Stimulated activated naive CD8-positive, alpha-beta T cell treated with anti-CD3 and anti-CD28 coated beads, Interleukin-15, Interleukin-2, amounts not matched to agents 100 ng/mL and 50 ng/mL, for 24 hours (primary cell): Measurements from ENCODE around the gene CNTNAP2.
"Not testable (repeated sequence)": the region's sequence is repeated elsewhere in the genome, so short reads cannot be mapped to it uniquely, and the experiment has no call there.

Experiments
- H3K27ac Mint-ChIP-seq: one replicate; pipeline ENCODE4 v1.8.0; 2021; ENCODE audit warnings: mild to moderate bottlenecking, mixed read lengths
- H3K27me3 Mint-ChIP-seq: one replicate; pipeline ENCODE4 v1.8.0; 2021; ENCODE audit warnings: mixed read lengths
- H3K36me3 Mint-ChIP-seq: one replicate; pipeline ENCODE4 v1.8.0; 2021; ENCODE audit warnings: low read depth, mixed read lengths
- H3K4me1 Mint-ChIP-seq: one replicate; pipeline ENCODE4 v1.8.0; 2021; ENCODE audit warnings: low read depth, mixed read lengths
- H3K4me3 Mint-ChIP-seq: one replicate; pipeline ENCODE4 v1.8.0; 2021; ENCODE audit warnings: mild to moderate bottlenecking, mixed read lengths
- H3K9me3 Mint-ChIP-seq: one replicate; pipeline ENCODE4 v1.8.0; 2021; ENCODE audit warnings: mixed read lengths

Gene CNTNAP2

DNA sequence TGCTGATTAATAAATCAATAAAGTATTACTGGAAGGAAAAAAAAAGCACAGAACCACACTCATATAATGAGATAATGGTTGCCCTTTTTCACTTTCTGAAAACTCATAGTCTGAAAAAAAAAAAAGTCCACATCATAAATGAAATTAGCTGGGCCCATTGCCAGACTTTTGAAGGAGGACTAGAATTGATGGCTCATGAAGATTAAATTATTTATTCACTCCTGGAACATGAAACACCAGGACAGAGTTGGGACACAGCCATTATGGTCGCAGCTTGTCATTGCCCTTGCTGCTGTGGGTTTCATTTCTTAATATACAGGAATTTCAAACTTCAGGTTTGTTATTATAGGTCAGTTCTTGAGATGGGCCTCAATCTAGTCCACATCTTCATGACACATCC lies 91.9 kb downstream of the CNTNAP2 start:
- Mint-ChIP-seq H3K36me3 (no peaks in the 10 kb centered on the region), H3K4me1 (no peaks in the 10 kb centered on the region), H3K27me3 (no peaks in the 10 kb centered on the region), H3K9me3 (peaks cover 4% of the 10 kb centered on the region), H3K4me3 (no peak overlapping the region), H3K27ac (no peak overlapping the region)

DNA sequence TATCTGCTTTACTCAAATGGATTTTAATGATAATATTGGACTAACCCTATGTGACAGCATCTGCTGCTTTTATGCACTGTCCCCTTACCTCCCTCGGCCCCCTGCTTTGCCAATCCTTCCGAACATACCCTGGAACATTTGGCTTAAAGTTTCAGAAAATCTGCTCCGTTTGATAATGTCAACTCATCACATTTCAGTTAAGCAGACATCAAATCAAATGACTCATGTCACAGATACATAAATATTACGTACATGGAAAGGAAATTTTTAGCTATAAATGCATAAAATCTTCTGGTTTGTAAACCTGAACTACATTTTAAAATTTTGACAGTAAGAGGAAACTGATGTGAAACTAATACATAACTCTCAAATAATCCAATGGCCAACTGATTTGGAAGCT lies 98.2 kb downstream of the CNTNAP2 start:
- Mint-ChIP-seq H3K36me3 (no peaks in the 10 kb centered on the region), H3K4me1 (no peaks in the 10 kb centered on the region), H3K9me3 (peaks cover 4% of the 10 kb centered on the region), H3K27me3 (no peaks in the 10 kb centered on the region), H3K4me3 (no peak overlapping the region), H3K27ac (no peak overlapping the region)

- Mint-ChIP-seq H3K4me3 (no peak overlapping the region), H3K27me3 (no peaks in the 10 kb centered on the region), H3K36me3 (no peaks in the 10 kb centered on the region), H3K27ac (no peak overlapping the region), H3K4me1 (no peaks in the 10 kb centered on the region), H3K9me3 (no peaks in the 10 kb centered on the region)
Measured at GRCh38 chr7:146216396-146217041, 99.9 kb downstream of the CNTNAP2 start.

DNA sequence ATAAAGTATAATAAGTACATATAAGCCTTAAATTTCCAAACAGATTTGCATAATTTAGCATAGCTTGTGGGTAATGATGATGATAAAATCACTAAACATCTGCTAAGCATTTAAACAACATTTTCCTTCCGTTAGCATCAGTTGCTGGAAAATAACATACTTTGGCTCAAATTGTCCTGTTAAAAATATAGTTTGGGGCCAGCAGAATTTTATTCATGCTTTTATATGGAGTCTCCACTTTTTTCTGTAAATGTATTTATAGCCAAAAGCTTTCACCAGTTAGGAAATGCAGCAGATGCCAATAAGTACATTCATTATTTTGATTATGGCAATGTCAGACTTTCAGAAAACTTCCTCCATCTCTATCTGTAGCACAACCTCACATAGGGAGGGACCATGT lies 107.2 kb downstream of the CNTNAP2 start:
- H3K36me3 Mint-ChIP-seq: no peaks in the 10 kb centered on the region
- peaks cover 11% of the 10 kb centered on the region for H3K9me3 Mint-ChIP-seq
- no peaks in the 10 kb centered on the region for H3K27me3 Mint-ChIP-seq
- no peaks in the 10 kb centered on the region for H3K4me1 Mint-ChIP-seq
- H3K27ac Mint-ChIP-seq: no peak overlapping the region
- H3K4me3 Mint-ChIP-seq: no peak overlapping the region

DNA sequence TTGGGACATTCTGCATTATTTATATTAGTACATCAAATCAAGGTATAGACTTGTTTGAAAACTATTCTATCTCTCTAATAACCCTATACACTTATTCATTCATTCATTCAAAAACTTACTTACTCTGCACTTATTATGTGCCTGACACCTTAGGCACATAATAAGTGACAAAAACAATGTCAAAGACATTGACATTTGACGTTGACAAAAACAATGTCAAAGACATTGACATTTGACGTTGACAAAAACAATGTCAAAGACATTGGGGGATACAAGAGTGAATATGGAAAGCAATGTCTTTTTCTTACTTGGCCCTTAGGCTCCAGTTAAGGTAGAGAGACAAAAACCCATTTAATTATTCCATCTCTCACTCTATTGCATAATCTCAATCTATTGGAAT lies 116.0 kb downstream of the CNTNAP2 start:
- H3K27me3 Mint-ChIP-seq: no peaks in the 10 kb centered on the region
- no peak overlapping the region for H3K27ac Mint-ChIP-seq
- peaks cover 8% of the 10 kb centered on the region for H3K9me3 Mint-ChIP-seq
- no peaks in the 10 kb centered on the region for H3K36me3 Mint-ChIP-seq
- H3K4me1 Mint-ChIP-seq: no peaks in the 10 kb centered on the region
- H3K4me3 Mint-ChIP-seq: no peak overlapping the region

DNA sequence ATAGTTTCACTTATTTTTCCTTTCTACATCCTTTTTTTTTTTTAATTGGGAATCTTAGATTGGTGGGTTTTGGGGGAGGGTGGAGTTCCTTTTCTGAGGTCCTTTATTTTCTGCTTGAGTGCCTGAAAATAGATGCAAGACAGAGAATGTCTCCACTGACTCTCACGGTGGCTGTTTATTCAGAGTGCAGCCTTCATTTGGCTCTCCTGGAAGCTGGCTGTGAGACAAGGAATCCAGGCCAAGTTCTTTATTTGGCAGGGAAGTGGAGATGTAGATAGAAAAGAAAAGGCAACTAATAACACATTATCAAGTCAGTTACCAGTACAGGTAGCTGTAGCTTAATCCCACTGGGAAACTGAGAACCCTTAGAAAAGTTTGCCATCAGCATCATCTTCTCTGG lies 118.6 kb downstream of the CNTNAP2 start:
- H3K4me1 Mint-ChIP-seq: no peaks in the 10 kb centered on the region
- peaks cover 8% of the 10 kb centered on the region for H3K9me3 Mint-ChIP-seq
- no peaks in the 10 kb centered on the region for H3K36me3 Mint-ChIP-seq
- no peaks in the 10 kb centered on the region for H3K27me3 Mint-ChIP-seq
- H3K4me3 Mint-ChIP-seq: no peak overlapping the region
- H3K27ac Mint-ChIP-seq: no peak overlapping the region

- Mint-ChIP-seq H3K27me3 (no peaks in the 10 kb centered on the region), H3K27ac (no peak overlapping the region), H3K36me3 (no peaks in the 10 kb centered on the region), H3K9me3 (peaks cover 21% of the 10 kb centered on the region), H3K4me1 (no peaks in the 10 kb centered on the region), H3K4me3 (no peak overlapping the region)
Measured at GRCh38 chr7:146242661-146243060, 126.1 kb downstream of the CNTNAP2 start.

- not testable (repeated sequence) for H3K4me1 Mint-ChIP-seq, H3K27me3 Mint-ChIP-seq, H3K4me3 Mint-ChIP-seq, H3K36me3 Mint-ChIP-seq, H3K27ac Mint-ChIP-seq
- H3K9me3 Mint-ChIP-seq: peaks cover 23% of the 10 kb centered on the region
Measured at GRCh38 chr7:146247991-146248390, 131.4 kb downstream of the CNTNAP2 start.

DNA sequence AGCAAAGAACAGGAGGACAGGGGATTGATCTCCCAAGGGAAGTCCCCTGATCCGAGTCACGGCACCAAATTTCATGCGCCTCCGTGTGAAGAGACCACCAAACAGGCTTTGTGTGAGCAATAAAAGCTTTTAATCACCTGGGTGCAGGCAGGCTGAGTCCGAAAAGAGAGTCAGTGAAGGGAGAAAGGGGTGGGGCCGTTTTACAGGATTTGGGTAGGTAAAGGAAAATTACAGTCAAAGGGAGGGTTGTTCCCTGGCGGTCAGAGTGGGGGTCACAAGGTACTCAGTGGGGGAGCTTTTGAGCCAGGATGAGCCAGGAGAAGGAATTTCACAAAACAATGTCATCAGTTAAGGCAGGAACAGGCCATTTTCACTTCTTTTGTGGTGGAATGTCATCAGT lies 132.1 kb downstream of the CNTNAP2 start:
- H3K36me3 Mint-ChIP-seq, H3K4me1 Mint-ChIP-seq, H3K27me3 Mint-ChIP-seq, H3K4me3 Mint-ChIP-seq, H3K27ac Mint-ChIP-seq: not testable (repeated sequence)
- peaks cover 27% of the 10 kb centered on the region for H3K9me3 Mint-ChIP-seq

DNA sequence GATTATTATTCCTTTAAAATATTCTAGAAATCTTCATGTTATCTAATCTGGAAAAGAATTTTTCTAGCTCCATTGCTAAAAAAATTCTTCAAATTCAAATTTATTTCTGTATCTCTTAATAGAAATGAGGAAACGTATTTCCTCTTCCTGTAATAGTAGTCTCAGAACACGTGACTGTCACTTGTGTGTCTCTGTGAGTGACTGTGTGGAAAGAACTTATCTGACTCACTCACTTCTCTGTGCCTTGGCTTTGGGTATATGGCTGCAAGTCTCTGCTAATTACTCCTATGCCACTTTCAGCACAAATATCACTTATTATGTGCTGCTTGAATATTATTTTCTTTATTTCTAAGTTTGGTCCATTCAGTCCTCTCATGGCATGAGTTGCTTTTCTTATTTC lies 132.7 kb downstream of the CNTNAP2 start:
- Mint-ChIP-seq H3K4me1 (no peaks in the 10 kb centered on the region), H3K27ac (no peak overlapping the region), H3K36me3 (no peaks in the 10 kb centered on the region), H3K27me3 (no peaks in the 10 kb centered on the region), H3K4me3 (no peak overlapping the region), H3K9me3 (peaks cover 23% of the 10 kb centered on the region)

- no peak overlapping the region for H3K27ac Mint-ChIP-seq
- H3K4me1 Mint-ChIP-seq: no peaks in the 10 kb centered on the region
- H3K36me3 Mint-ChIP-seq: no peaks in the 10 kb centered on the region
- peaks cover 12% of the 10 kb centered on the region for H3K9me3 Mint-ChIP-seq
- H3K27me3 Mint-ChIP-seq: no peaks in the 10 kb centered on the region
- no peak overlapping the region for H3K4me3 Mint-ChIP-seq
Measured at GRCh38 chr7:146255609-146256008, 139.0 kb downstream of the CNTNAP2 start.

- H3K4me3 Mint-ChIP-seq: no peak overlapping the region
- H3K27ac Mint-ChIP-seq: no peak overlapping the region
- no peaks in the 10 kb centered on the region for H3K36me3 Mint-ChIP-seq
- no peaks in the 10 kb centered on the region for H3K4me1 Mint-ChIP-seq
- H3K9me3 Mint-ChIP-seq: peaks cover 5% of the 10 kb centered on the region
- no peaks in the 10 kb centered on the region for H3K27me3 Mint-ChIP-seq
Measured at GRCh38 chr7:146262527-146262926, 145.9 kb downstream of the CNTNAP2 start.

DNA sequence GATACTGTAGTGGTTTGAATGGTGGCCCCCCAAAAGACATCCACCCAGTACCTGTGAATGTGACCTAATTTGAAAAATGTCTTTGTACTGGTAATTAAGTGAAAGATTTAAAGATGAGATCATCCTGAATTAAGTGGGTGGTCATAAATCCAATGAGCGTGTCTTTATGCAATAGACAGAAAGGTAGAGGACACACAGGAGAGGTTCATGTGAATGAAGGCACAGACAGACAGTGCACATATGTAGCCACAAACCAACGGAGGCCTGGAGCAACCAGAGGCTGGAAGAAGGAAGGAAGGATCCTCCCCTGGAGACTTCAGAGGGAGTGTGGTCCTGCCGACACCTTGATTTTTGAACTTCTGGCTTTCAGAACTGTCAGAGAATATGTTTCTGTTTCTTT lies 160.3 kb downstream of the CNTNAP2 start:
- Mint-ChIP-seq H3K36me3 (no peaks in the 10 kb centered on the region), H3K4me3 (no peak overlapping the region), H3K27ac (no peak overlapping the region), H3K4me1 (no peaks in the 10 kb centered on the region), H3K9me3 (peaks cover 15% of the 10 kb centered on the region), H3K27me3 (no peaks in the 10 kb centered on the region)

DNA sequence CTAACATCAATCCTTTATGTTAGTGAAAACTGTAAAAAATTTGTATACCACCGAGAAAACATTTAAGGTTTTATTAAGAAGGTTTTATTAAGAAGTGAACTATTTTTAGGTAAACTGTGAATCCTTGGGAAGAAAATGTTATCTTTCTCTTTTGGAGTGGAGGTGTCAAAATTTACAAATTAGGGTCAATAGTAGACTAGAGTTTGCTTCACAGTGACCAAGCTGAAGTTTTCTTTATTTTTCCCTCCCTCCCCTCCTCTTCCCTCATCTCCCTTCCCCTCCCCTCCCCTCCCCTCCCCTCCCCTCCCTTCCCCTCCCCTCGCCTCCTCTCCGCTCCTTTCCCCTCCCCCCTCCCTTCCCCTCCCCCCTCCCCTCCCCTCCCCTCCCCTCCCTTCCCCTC lies 168.8 kb downstream of the CNTNAP2 start:
- Mint-ChIP-seq H3K27me3 (no peaks in the 10 kb centered on the region), H3K36me3 (no peaks in the 10 kb centered on the region), H3K27ac (no peak overlapping the region), H3K4me1 (no peaks in the 10 kb centered on the region), H3K9me3 (peaks cover 12% of the 10 kb centered on the region), H3K4me3 (no peak overlapping the region)

GRCh38 chr7:146290746-146291145 lies 174.1 kb downstream of the CNTNAP2 start:
- no peaks in the 10 kb centered on the region for H3K27me3 Mint-ChIP-seq
- no peaks in the 10 kb centered on the region for H3K36me3 Mint-ChIP-seq
- H3K27ac Mint-ChIP-seq: no peak overlapping the region
- H3K9me3 Mint-ChIP-seq: peaks cover 11% of the 10 kb centered on the region
- H3K4me1 Mint-ChIP-seq: no peaks in the 10 kb centered on the region
- no peak overlapping the region for H3K4me3 Mint-ChIP-seq

GRCh38 chr7:146291900-146292299 lies 175.3 kb downstream of the CNTNAP2 start:
- Mint-ChIP-seq H3K36me3 (no peaks in the 10 kb centered on the region), H3K4me3 (no peak overlapping the region), H3K9me3 (peaks cover 4% of the 10 kb centered on the region), H3K4me1 (no peaks in the 10 kb centered on the region), H3K27ac (no peak overlapping the region), H3K27me3 (no peaks in the 10 kb centered on the region)
